Liver (tissue), 9 donors: ENCODE measurements around the gene SIRT4. TPM values are rescaled to one million over a fixed set of nuclear protein-coding genes. Genes with fewer than 3 reads are reported as not detected.
A peak's percentile ranks its signal among the peaks of the same experiment; 100 is the strongest.

Experiments used
- DNase-seq: peaks from one replicate; pipeline ENCODE4 v3.0.0-alpha.2; 2017; ENCODE audit warnings: low spot score
- H3K27ac ChIP-seq, 2 donors: one replicate each; pipeline ENCODE4 v1.7.0; 2013; ENCODE audit warnings: inconsistent platforms in 2 of 2, low read length in 2 of 2, control low read depth in 1 of 2, low read depth in 1 of 2, mild to moderate bottlenecking in 1 of 2
- H3K27me3 ChIP-seq, 4 donors: one replicate each; pipeline versions ENCODE4 v1.6.1 to v1.7.0; 2013; ENCODE audit warnings: low read length in 3 of 4, inconsistent platforms in 1 of 4, mild to moderate bottlenecking in 1 of 4, moderate library complexity in 1 of 4; ENCODE audit not compliant: control insufficient read depth in 4 of 4, insufficient read depth in 4 of 4
- H3K36me3 ChIP-seq, 4 donors: one replicate each; pipeline versions ENCODE4 v1.6.1 to v1.7.0; 2013; ENCODE audit warnings: low read length in 3 of 4, mild to moderate bottlenecking in 3 of 4, low read depth in 1 of 4, moderate library complexity in 1 of 4; ENCODE audit not compliant: control insufficient read depth in 4 of 4, insufficient read depth in 3 of 4
- H3K4me1 ChIP-seq, 4 donors: one replicate each; pipeline versions ENCODE4 v1.6.1 to v1.7.0; 2013; ENCODE audit warnings: low read length in 3 of 4, mild to moderate bottlenecking in 3 of 4, moderate library complexity in 1 of 4; ENCODE audit not compliant: control insufficient read depth in 4 of 4, insufficient read depth in 4 of 4
- H3K4me3 ChIP-seq, 3 donors: one replicate each; pipeline versions ENCODE4 v1.6.1 to v1.7.0; 2013; ENCODE audit warnings: low read length in 3 of 3, control low read depth in 1 of 3, low read depth in 1 of 3, mild to moderate bottlenecking in 1 of 3
- H3K9ac ChIP-seq, 2 donors: one replicate each; pipeline ENCODE4 v1.7.0; 2013; ENCODE audit warnings: low read length in 2 of 2, mild to moderate bottlenecking in 2 of 2, moderate library complexity in 2 of 2, control low read depth in 1 of 2, low read depth in 1 of 2
- H3K9me3 ChIP-seq, 4 donors: one replicate each; pipeline versions ENCODE4 v1.6.1 to v1.7.0; 2013; ENCODE audit warnings: low read length in 3 of 4; ENCODE audit not compliant: control insufficient read depth in 4 of 4
- ATF3 ChIP-seq: IDR thresholded peaks from 2 replicates; pipeline ENCODE4 v1.6.1; 2016; ENCODE audit warnings: antibody characterized with exemption
- CTCF ChIP-seq: fragments of 150-350 bp; IDR thresholded peaks from 2 replicates; pipeline ENCODE4 v1.5.1; 2017; ENCODE audit warnings: improper control_type of control experiment, low read depth, low read length; ENCODE audit not compliant: missing input control
- EGR1 ChIP-seq, 2 donors: IDR thresholded peaks; 2 replicates each; pipeline ENCODE4 v1.6.1; 2016 to 2018; ENCODE audit warnings: antibody characterized with exemption in 2 of 2, low read depth in 2 of 2
- FOXA2 ChIP-seq: IDR thresholded peaks from 2 replicates; pipeline ENCODE4 v1.6.1; 2016; ENCODE audit warnings: antibody characterized with exemption
- GABPA ChIP-seq, 2 donors: IDR thresholded peaks in 1 of 2; conservative IDR thresholded peaks in 1 of 2; 2 replicates each; pipeline ENCODE4 v1.6.1; 2016; ENCODE audit warnings: antibody characterized with exemption in 2 of 2, mild to moderate bottlenecking in 1 of 2, moderate library complexity in 1 of 2
- HNF4A ChIP-seq, 2 donors: conservative IDR thresholded peaks; 2 replicates each; pipeline ENCODE4 v1.6.1; 2016; ENCODE audit warnings: antibody characterized with exemption in 2 of 2, mild to moderate bottlenecking in 2 of 2
- MAX ChIP-seq: IDR thresholded peaks from 2 replicates; pipeline ENCODE4 v1.6.1; 2016; ENCODE audit warnings: antibody characterized with exemption
- RAD21 ChIP-seq, 2 donors: IDR thresholded peaks; 2 replicates each; pipeline ENCODE4 v1.6.1; 2016; ENCODE audit warnings: antibody characterized with exemption in 2 of 2, mild to moderate bottlenecking in 2 of 2
- REST ChIP-seq: IDR thresholded peaks from 2 replicates; pipeline ENCODE4 v1.6.1; 2016; ENCODE audit warnings: antibody characterized with exemption, mild to moderate bottlenecking
- TAF1 ChIP-seq: conservative IDR thresholded peaks from 2 replicates; pipeline ENCODE4 v1.6.1; 2016; ENCODE audit warnings: antibody characterized with exemption, mild to moderate bottlenecking
- YY1 ChIP-seq: IDR thresholded peaks from 2 replicates; pipeline ENCODE4 v1.6.1; 2016; ENCODE audit warnings: antibody characterized with exemption, mild to moderate bottlenecking
- ZBTB33 ChIP-seq: IDR thresholded peaks from 2 replicates; pipeline ENCODE4 v1.6.1; 2016; ENCODE audit warnings: antibody characterized with exemption
- WGBS: extraction: QIAGEN DNeasy Blood & Tissue Kit; methylation state at CpG from one replicate; pipeline ENCODE4 v1.1.7; 2013; 5-methylcytosine and 5-hydroxymethylcytosine counted together
- polyA plus RNA-seq, 2 donors: library from polyadenylated mRNA; stranded (reverse) in 1 of 2; unstranded in 1 of 2; fragments of 200-250 nt in 1 of 2; fragments of >200 nt in 1 of 2; fragmentation: Nextera tagmentation in 1 of 2; extraction: Ambion mirVana in 1 of 2; gene quantifications; one replicate each; pipeline versions ENCODE4 v1.2.1 to v1.2.3, GENCODE V29; 2013 to 2015
- total RNA-seq, 2 donors: library from RNA; depleted of rRNA; stranded (reverse); fragments of >200 nt; gene quantifications; one replicate each; pipeline ENCODE4 v1.2.3, GENCODE V29; 2014
- donor health status: healthy.
- donor health status: healthy.
- donor health status: healthy.
- donor health status: healthy.
- donor health status: healthy.

SIRT4 gene
- total and polyA plus RNA-seq, 4 donors, result 1.6 to 4.2 (median 1.9) TPM

- no peak for DNase-seq
- H3K27me3 ChIP-seq, result no peaks in the 10 kb centered on the region
- H3K27ac ChIP-seq, result no peak overlapping the region
- TF ChIP-seq YY1 (no peak), ATF3 (no peak), HNF4A (conservative IDR thresholded peaks at IDR 0.05) (no peak), GABPA (IDR thresholded peaks at IDR 0.05 in 1 of 2, conservative IDR thresholded peaks at IDR 0.05 in 1 of 2) (no peak), MAX (no peak), REST (no peak), FOXA2 (no peak)
- peaks cover 4 to 20% (median 13%) of the 10 kb centered on the region in 4 donors for H3K4me1 ChIP-seq
- H3K36me3 ChIP-seq, result no peaks in the 10 kb centered on the region
- no peaks in the 10 kb centered on the region for H3K9me3 ChIP-seq
- 93% methylated on average over 4 of the region's 4 CpGs for WGBS
- H3K4me3 ChIP-seq, result no peak overlapping the region
- H3K9ac ChIP-seq, result no peak overlapping the region
Measured at GRCh38 chr12:120353556-120354317, 51.6 kb downstream of the SIRT4 start.

GRCh38 chr12:120356567-120357030 lies 54.5 kb downstream of the SIRT4 start:
- Histone ChIP-seq H3K9me3 (no peaks in the 10 kb centered on the region), H3K36me3 (no peaks in the 10 kb centered on the region), H3K27me3 (peaks cover 0 to 3% (median 0%) of the 10 kb centered on the region in 4 donors), H3K4me1 (no peaks in the 10 kb centered on the region), H3K4me3 (no peak overlapping the region), H3K9ac (no peak overlapping the region), H3K27ac (no peak overlapping the region)
- DNase-seq, result peak; percentile 78
- no peak for TF ChIP-seq YY1
- TF ChIP-seq TAF1, result no peak
- peak; percentile 88 to 95 for TF ChIP-seq RAD21 (IDR thresholded peaks at IDR 0.05)
- TF ChIP-seq FOXA2, result no peak
- TF ChIP-seq EGR1 (IDR thresholded peaks at IDR 0.05; ENCODE audit: low read depth in 2 of 2), result no peak
- TF ChIP-seq CTCF, result peak; percentile 87
- TF ChIP-seq HNF4A (conservative IDR thresholded peaks at IDR 0.05), result no peak
- no peak for TF ChIP-seq ZBTB33
- WGBS, result 75% methylated on average over 13 of the region's 13 CpGs
